Measurements from ENCODE around the gene CRACDL.

DNA sequence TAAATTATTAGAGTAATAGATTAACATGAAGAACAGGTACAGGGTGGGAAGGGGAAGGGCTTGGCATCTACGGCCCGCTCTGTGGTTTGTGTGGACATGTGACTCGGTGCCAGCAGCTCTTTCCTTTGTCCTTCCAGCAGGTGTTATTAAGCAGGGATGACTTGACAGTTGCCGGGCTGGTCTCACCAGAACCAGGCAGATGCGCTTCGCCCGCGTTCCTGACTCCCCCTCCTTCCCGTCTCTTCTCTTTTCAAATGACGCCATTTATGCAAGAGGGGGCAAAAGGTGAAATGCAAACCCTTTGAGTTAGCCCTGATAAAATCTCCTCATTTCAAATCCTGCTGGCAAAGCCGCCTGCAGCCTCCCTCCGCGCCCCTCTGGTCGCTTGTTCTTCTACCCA, 166.2 kb downstream of the CRACDL start:
- TF ChIP-seq POLR2A (IDR thresholded peaks at IDR 0.05; ENCODE audit: low read depth, low read length) (no peak), MYC (IDR thresholded peaks at IDR 0.05; ENCODE audit: low read depth, low read length) (no peak), POLR2AphosphoS5 (IDR thresholded peaks at IDR 0.05; ENCODE audit: insufficient read depth, low read depth, low read length) (no peak), EZH2 (IDR thresholded peaks at IDR 0.05; ENCODE audit: borderline replicate concordance, low read depth, low read length, severe bottlenecking) (no peak), JUN (IDR thresholded peaks at IDR 0.05; ENCODE audit: borderline replicate concordance, insufficient read depth, insufficient read length, low read depth) (no peak)
- TF ChIP-seq, protein P1, sequence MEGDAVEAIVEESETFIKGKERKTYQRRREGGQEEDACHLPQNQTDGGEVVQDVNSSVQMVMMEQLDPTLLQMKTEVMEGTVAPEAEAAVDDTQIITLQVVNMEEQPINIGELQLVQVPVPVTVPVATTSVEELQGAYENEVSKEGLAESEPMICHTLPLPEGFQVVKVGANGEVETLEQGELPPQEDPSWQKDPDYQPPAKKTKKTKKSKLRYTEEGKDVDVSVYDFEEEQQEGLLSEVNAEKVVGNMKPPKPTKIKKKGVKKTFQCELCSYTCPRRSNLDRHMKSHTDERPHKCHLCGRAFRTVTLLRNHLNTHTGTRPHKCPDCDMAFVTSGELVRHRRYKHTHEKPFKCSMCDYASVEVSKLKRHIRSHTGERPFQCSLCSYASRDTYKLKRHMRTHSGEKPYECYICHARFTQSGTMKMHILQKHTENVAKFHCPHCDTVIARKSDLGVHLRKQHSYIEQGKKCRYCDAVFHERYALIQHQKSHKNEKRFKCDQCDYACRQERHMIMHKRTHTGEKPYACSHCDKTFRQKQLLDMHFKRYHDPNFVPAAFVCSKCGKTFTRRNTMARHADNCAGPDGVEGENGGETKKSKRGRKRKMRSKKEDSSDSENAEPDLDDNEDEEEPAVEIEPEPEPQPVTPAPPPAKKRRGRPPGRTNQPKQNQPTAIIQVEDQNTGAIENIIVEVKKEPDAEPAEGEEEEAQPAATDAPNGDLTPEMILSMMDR (IDR thresholded peaks at IDR 0.05; ENCODE audit: extremely low read depth in 1 of 2, insufficient read depth in 1 of 2, low read depth in 1 of 2, low read length in 2 of 2) = no peak
- TF ChIP-seq, protein P2, sequence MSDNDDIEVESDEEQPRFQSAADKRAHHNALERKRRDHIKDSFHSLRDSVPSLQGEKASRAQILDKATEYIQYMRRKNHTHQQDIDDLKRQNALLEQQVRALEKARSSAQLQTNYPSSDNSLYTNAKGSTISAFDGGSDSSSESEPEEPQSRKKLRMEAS (IDR thresholded peaks at IDR 0.05; ENCODE audit: insufficient read depth, insufficient read length) = no peak
